ENCODE measurements around the gene TELO2. TPM values are rescaled to one million over a fixed set of nuclear protein-coding genes. Genes with fewer than 3 reads are reported as not detected.

Gene TELO2
- total RNA-seq, 2 donors from 2014 or later: 85.0 to 91.7 TPM

- H3K9me3 Mint-ChIP-seq: no peaks in the 10 kb centered on the region
- no peak overlapping the region for H3K4me3 ChIP-seq (ENCODE audit: low read length)
- no peaks in the 10 kb centered on the region for H3K4me1 ChIP-seq (ENCODE audit: control insufficient read depth, insufficient read depth, low read length)
- no peak overlapping the region for H3K27ac Mint-ChIP-seq
- no peak overlapping the region for H3K27ac ChIP-seq (ENCODE audit: low read depth, low read length)
- H3K27me3 Mint-ChIP-seq (ENCODE audit: insufficient read depth): no peaks in the 10 kb centered on the region
- H3K27me3 ChIP-seq (ENCODE audit: control insufficient read depth, insufficient read depth, low read length, poor library complexity, severe bottlenecking): no peaks in the 10 kb centered on the region
- DNase-seq: no peak
- H3K36me3 ChIP-seq (ENCODE audit: control insufficient read depth, insufficient read depth, low read length): no peaks in the 10 kb centered on the region
- no peaks in the 10 kb centered on the region for H3K4me1 Mint-ChIP-seq
- H3K4me3 Mint-ChIP-seq: no peak overlapping the region
- no peak for TF ChIP-seq CTCF (conservative IDR thresholded peaks at IDR 0.05)
- no peaks in the 10 kb centered on the region for H3K9me3 ChIP-seq (ENCODE audit: control insufficient read depth, low read length)
- 94 to 97% methylated on average over 30 to 35 of the region's 35 CpGs for WGBS, 2 experiments (ENCODE audit: insufficient coverage in 1 of 2, insufficient read length in 1 of 2)
- no peaks in the 10 kb centered on the region for H3K36me3 Mint-ChIP-seq (ENCODE audit: low read depth)
- no peak overlapping the region for H3K9ac ChIP-seq (ENCODE audit: extremely low read depth, low read length, poor library complexity, severe bottlenecking)
Observed at GRCh38 chr16:1530883-1531637, 37.9 kb downstream of the TELO2 start.

- Mint-ChIP-seq H3K9me3 (no peaks in the 10 kb centered on the region), H3K4me1 (no peaks in the 10 kb centered on the region), H3K27ac (no peak overlapping the region), H3K27me3 (ENCODE audit: insufficient read depth) (no peaks in the 10 kb centered on the region), H3K36me3 (ENCODE audit: low read depth) (no peaks in the 10 kb centered on the region), H3K4me3 (no peak overlapping the region)
- H3K4me3 ChIP-seq (ENCODE audit: low read length): no peak overlapping the region
- no peak for DNase-seq
- H3K4me1 ChIP-seq (ENCODE audit: control insufficient read depth, insufficient read depth, low read length): no peaks in the 10 kb centered on the region
- no peaks in the 10 kb centered on the region for H3K36me3 ChIP-seq (ENCODE audit: control insufficient read depth, insufficient read depth, low read length)
- no peak overlapping the region for H3K27ac ChIP-seq (ENCODE audit: low read depth, low read length)
- H3K27me3 ChIP-seq (ENCODE audit: control insufficient read depth, insufficient read depth, low read length, poor library complexity, severe bottlenecking): no peaks in the 10 kb centered on the region
- H3K9me3 ChIP-seq (ENCODE audit: control insufficient read depth, low read length): no peaks in the 10 kb centered on the region
- no peak overlapping the region for H3K9ac ChIP-seq (ENCODE audit: extremely low read depth, low read length, poor library complexity, severe bottlenecking)
- 96% methylated on average over 14 of the region's 14 CpGs for WGBS, 2 experiments (ENCODE audit: insufficient coverage in 1 of 2, insufficient read length in 1 of 2)
- TF ChIP-seq CTCF (conservative IDR thresholded peaks at IDR 0.05): no peak
Observed at GRCh38 chr16:1531638-1531910, 38.4 kb downstream of the TELO2 start.

- no peaks in the 10 kb centered on the region for H3K36me3 Mint-ChIP-seq (ENCODE audit: low read depth)
- H3K4me3 Mint-ChIP-seq: no peak overlapping the region
- H3K4me1 Mint-ChIP-seq: no peaks in the 10 kb centered on the region
- Histone ChIP-seq H3K4me3 (ENCODE audit: low read length) (no peak overlapping the region), H3K27ac (ENCODE audit: low read depth, low read length) (no peak overlapping the region), H3K9me3 (ENCODE audit: control insufficient read depth, low read length) (no peaks in the 10 kb centered on the region), H3K9ac (ENCODE audit: extremely low read depth, low read length, poor library complexity, severe bottlenecking) (no peak overlapping the region), H3K36me3 (ENCODE audit: control insufficient read depth, insufficient read depth, low read length) (no peaks in the 10 kb centered on the region), H3K4me1 (ENCODE audit: control insufficient read depth, insufficient read depth, low read length) (no peaks in the 10 kb centered on the region), H3K27me3 (ENCODE audit: control insufficient read depth, insufficient read depth, low read length, poor library complexity, severe bottlenecking) (no peaks in the 10 kb centered on the region)
- H3K27me3 Mint-ChIP-seq (ENCODE audit: insufficient read depth): no peaks in the 10 kb centered on the region
- no peak for DNase-seq
- 92 to 94% methylated on average over 26 to 28 of the region's 28 CpGs for WGBS, 2 experiments (ENCODE audit: insufficient coverage in 1 of 2, insufficient read length in 1 of 2)
- H3K27ac Mint-ChIP-seq: no peak overlapping the region
- no peaks in the 10 kb centered on the region for H3K9me3 Mint-ChIP-seq
- TF ChIP-seq CTCF (conservative IDR thresholded peaks at IDR 0.05): no peak
Observed at GRCh38 chr16:1532081-1532760, 39.1 kb downstream of the TELO2 start.
